HepG2 (cell line): Measurements from ENCODE around the gene PHF5A. TPM values are rescaled to one million over a fixed set of nuclear protein-coding genes. Genes with fewer than 3 reads are reported as not detected.
A peak's percentile ranks its signal among the peaks of the same experiment; 100 is the strongest.

Source experiments
- E2F2 ChIP-seq: sonication (generic); formaldehyde crosslinking; IDR thresholded peaks from 2 replicates; pipeline ENCODE4 v1.4.0; 2020; ENCODE audit warnings: missing genetic modification reagents, borderline replicate concordance
- EZH2 ChIP-seq: conservative IDR thresholded peaks from 2 replicates; pipeline ENCODE4 v1.6.1; 2012; ENCODE audit warnings: mild to moderate bottlenecking, low read depth, low read length, moderate library complexity
- HNF4G ChIP-seq, 2 experiments: sonication (generic) in 1 of 2; formaldehyde crosslinking in 1 of 2; IDR thresholded peaks; 2 replicates each; pipeline versions ENCODE4 v1.4.0 to v1.6.1; 2011 to 2020; ENCODE audit warnings: borderline replicate concordance in 2 of 2, low read depth in 2 of 2, mild to moderate bottlenecking in 2 of 2, low read length in 1 of 2, missing genetic modification reagents in 1 of 2, moderate library complexity in 1 of 2
- JUN ChIP-seq: sonication (generic); formaldehyde crosslinking; IDR thresholded peaks from 2 replicates; pipeline ENCODE4 v1.4.0; 2020; ENCODE audit warnings: mild to moderate bottlenecking, missing genetic modification reagents
- KLF11 ChIP-seq: IDR thresholded peaks from 2 replicates; pipeline ENCODE4 v1.6.1; 2016; ENCODE audit warnings: missing compliant biosample characterization
- MBD4 ChIP-seq: IDR thresholded peaks from 2 replicates; pipeline ENCODE4 v1.6.1; 2012; ENCODE audit warnings: low read length, inconsistent platforms, borderline replicate concordance
- NFRKB ChIP-seq: fragments of 450-650 bp; IDR thresholded peaks from 2 replicates; pipeline ENCODE4 v1.6.1; 2017
- YEATS2 ChIP-seq: sonication (generic); formaldehyde crosslinking; IDR thresholded peaks from 2 replicates; pipeline ENCODE4 v1.4.0; 2020; ENCODE audit warnings: missing genetic modification reagents, borderline replicate concordance
- ZNF180 ChIP-seq: sonication (generic); formaldehyde crosslinking; IDR thresholded peaks from 2 replicates; pipeline ENCODE4 v1.4.0; 2020; ENCODE audit warnings: low read depth, missing genetic modification reagents, borderline replicate concordance
- ZNF276 ChIP-seq: sonication (generic); formaldehyde crosslinking; IDR thresholded peaks from 2 replicates; pipeline ENCODE4 v1.4.0; 2020; ENCODE audit warnings: mild to moderate bottlenecking, low read depth, missing genetic modification reagents
- ZNF792 ChIP-seq: IDR thresholded peaks from 2 replicates; pipeline ENCODE4 v1.6.1; 2016
- ZNF816 ChIP-seq: sonication (generic); formaldehyde crosslinking; IDR thresholded peaks from 2 replicates; pipeline ENCODE4 v1.8.0; 2022; ENCODE audit warnings: missing genetic modification reagents, mild to moderate bottlenecking, borderline replicate concordance
- polyA plus RNA-seq, 8 experiments: library from polyadenylated mRNA; depleted of rRNA in 3 of 8; stranded (reverse) in 7 of 8; unstranded in 1 of 8; fragments of >200 nt; fragmentation: Illumina TruSeq in 4 of 8; extraction: Trizol in 4 of 8; gene quantifications; 2 replicates each; pipeline versions ENCODE4 v1.2.1 to v1.2.3, GENCODE V29; 2011 to 2016; ENCODE audit warnings: low read depth in 4 of 8, missing spikeins in 1 of 8, mixed read lengths in 1 of 8; ENCODE audit not compliant: insufficient read depth in 1 of 8
- total RNA-seq, 5 experiments: library from RNA; depleted of rRNA; stranded (reverse); fragments of >200 nt; fragmentation: Illumina TruSeq; extraction: Trizol; gene quantifications; 2 replicates each; pipeline ENCODE4 v1.2.3, GENCODE V29; 2016; ENCODE audit warnings: low read depth in 1 of 5
- TF ChIP-seq, protein P1 (sequence below), 2 experiments: fragments of 450-650 bp in 1 of 2; sonication (generic) in 1 of 2; formaldehyde crosslinking in 1 of 2; IDR thresholded peaks; 2 replicates each; pipeline versions ENCODE4 v1.6.1 to v1.8.0; 2016 to 2022; ENCODE audit warnings: antibody characterized with exemption in 1 of 2, mild to moderate bottlenecking in 1 of 2, missing genetic modification reagents in 1 of 2
- TF ChIP-seq, protein P2 (sequence below): sonication (generic); formaldehyde crosslinking; IDR thresholded peaks from 2 replicates; pipeline ENCODE4 v1.9.0; 2021; ENCODE audit warnings: missing genetic modification reagents, mild to moderate bottlenecking, borderline replicate concordance

The PHF5A gene
- total and polyA plus RNA-seq, 2 of the 13 experiments (the other 11 are each of a cell fraction or from before 2014, with no cell fraction given) = 56.6 to 105 TPM

- TF ChIP-seq, protein P1, sequence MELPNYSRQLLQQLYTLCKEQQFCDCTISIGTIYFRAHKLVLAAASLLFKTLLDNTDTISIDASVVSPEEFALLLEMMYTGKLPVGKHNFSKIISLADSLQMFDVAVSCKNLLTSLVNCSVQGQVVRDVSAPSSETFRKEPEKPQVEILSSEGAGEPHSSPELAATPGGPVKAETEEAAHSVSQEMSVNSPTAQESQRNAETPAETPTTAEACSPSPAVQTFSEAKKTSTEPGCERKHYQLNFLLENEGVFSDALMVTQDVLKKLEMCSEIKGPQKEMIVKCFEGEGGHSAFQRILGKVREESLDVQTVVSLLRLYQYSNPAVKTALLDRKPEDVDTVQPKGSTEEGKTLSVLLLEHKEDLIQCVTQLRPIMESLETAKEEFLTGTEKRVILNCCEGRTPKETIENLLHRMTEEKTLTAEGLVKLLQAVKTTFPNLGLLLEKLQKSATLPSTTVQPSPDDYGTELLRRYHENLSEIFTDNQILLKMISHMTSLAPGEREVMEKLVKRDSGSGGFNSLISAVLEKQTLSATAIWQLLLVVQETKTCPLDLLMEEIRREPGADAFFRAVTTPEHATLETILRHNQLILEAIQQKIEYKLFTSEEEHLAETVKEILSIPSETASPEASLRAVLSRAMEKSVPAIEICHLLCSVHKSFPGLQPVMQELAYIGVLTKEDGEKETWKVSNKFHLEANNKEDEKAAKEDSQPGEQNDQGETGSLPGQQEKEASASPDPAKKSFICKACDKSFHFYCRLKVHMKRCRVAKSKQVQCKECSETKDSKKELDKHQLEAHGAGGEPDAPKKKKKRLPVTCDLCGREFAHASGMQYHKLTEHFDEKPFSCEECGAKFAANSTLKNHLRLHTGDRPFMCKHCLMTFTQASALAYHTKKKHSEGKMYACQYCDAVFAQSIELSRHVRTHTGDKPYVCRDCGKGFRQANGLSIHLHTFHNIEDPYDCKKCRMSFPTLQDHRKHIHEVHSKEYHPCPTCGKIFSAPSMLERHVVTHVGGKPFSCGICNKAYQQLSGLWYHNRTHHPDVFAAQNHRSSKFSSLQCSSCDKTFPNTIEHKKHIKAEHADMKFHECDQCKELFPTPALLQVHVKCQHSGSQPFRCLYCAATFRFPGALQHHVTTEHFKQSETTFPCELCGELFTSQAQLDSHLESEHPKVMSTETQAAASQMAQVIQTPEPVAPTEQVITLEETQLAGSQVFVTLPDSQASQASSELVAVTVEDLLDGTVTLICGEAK (IDR thresholded peaks at IDR 0.05) = peak; percentile 81
- TF ChIP-seq, protein P1 (CRISPR knock-in tag; IDR thresholded peaks at IDR 0.05) = no peak; the same call in 1 of the 2 replicates
- TF ChIP-seq E2F2 (CRISPR knock-in tag) (peak; percentile 58; the same call in 1 of the 2 replicates), ZNF276 (peak; percentile 71; the same call in 1 of the 2 replicates), ZNF792 (CRISPR knock-in tag) (peak; percentile 75), JUN (no peak), YEATS2 (CRISPR knock-in tag) (peak; percentile 82; the same call in 1 of the 2 replicates), NFRKB (peak; percentile 80; the same call in 1 of the 2 replicates), KLF11 (CRISPR knock-in tag) (peak; percentile 47; the same call in 1 of the 2 replicates), ZNF180 (CRISPR knock-in tag) (0 out of 2 replicates have a peak, but pooled peaks have one; percentile 18), EZH2 (no peak), HNF4G (IDR thresholded peaks at IDR 0.05; ENCODE audit: borderline replicate concordance, low read depth, low read length) (peak; percentile 57; the same call in 1 of the 2 replicates), HNF4G (CRISPR knock-in tag; IDR thresholded peaks at IDR 0.05; ENCODE audit: borderline replicate concordance, low read depth) (no peak; the same call in 1 of the 2 replicates), MBD4 (no peak), ZNF816 (no peak)
- TF ChIP-seq, protein P2, sequence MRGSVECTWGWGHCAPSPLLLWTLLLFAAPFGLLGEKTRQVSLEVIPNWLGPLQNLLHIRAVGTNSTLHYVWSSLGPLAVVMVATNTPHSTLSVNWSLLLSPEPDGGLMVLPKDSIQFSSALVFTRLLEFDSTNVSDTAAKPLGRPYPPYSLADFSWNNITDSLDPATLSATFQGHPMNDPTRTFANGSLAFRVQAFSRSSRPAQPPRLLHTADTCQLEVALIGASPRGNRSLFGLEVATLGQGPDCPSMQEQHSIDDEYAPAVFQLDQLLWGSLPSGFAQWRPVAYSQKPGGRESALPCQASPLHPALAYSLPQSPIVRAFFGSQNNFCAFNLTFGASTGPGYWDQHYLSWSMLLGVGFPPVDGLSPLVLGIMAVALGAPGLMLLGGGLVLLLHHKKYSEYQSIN (CRISPR knock-in tag) = no peak
These were observed at the start of gene PHF5A, which contains the start of gene ACO2 (continued) for GRCh38 chr22:41468381-41469217.
